ENCODE measurements around the gene MYRF. TPM values are rescaled to one million over a fixed set of nuclear protein-coding genes. Genes with fewer than 3 reads are reported as not detected.

The MYRF gene
- total and polyA plus RNA-seq, 2 of the 13 experiments (the other 11 are each of a cell fraction or from before 2014, with no cell fraction given), result 10.2 to 25.9 TPM

GRCh38 chr11:61756452-61757212, 4.2 kb downstream of the MYRF start (continued):
- TF ChIP-seq ZNF639 (CRISPR knock-in tag; conservative IDR thresholded peaks at IDR 0.05) (no peak), MED1 (CRISPR knock-in tag; IDR thresholded peaks at IDR 0.05) (peak; percentile 84), ATF6 (CRISPR knock-in tag; conservative IDR thresholded peaks at IDR 0.05) (no peak), SAP130 (CRISPR knock-in tag; IDR thresholded peaks at IDR 0.05; ENCODE audit: low read depth) (peak; percentile 74), ZNF263 (CRISPR knock-in tag; IDR thresholded peaks at IDR 0.05) (peak; percentile 39; the same call in 1 of the 2 replicates), NFIC (IDR thresholded peaks at IDR 0.05; ENCODE audit: low read length) (no peak), NFKB2 (CRISPR knock-in tag; IDR thresholded peaks at IDR 0.05; ENCODE audit: borderline replicate concordance) (peak; percentile 66; the same call in 1 of the 2 replicates), FOSL2 (CRISPR knock-in tag; IDR thresholded peaks at IDR 0.05) (peak; percentile 90), RORA (CRISPR knock-in tag; IDR thresholded peaks at IDR 0.05) (no peak), ELF3 (CRISPR knock-in tag; IDR thresholded peaks at IDR 0.05) (peak; percentile 79), ZBTB7A (CRISPR knock-in tag; IDR thresholded peaks at IDR 0.05) (peak; percentile 54), ZNF160 (CRISPR knock-in tag; IDR thresholded peaks at IDR 0.05) (0 out of 2 replicates have a peak, but pooled peaks have one; percentile 50), POLR2AphosphoS5 (IDR thresholded peaks at IDR 0.05; ENCODE audit: low read depth, low read length) (peak; percentile 92), MXI1 (IDR thresholded peaks at IDR 0.05; ENCODE audit: borderline replicate concordance, low read depth, low read length) (peak; percentile 27; the same call in 1 of the 3 replicates), GTF3A (CRISPR knock-in tag; conservative IDR thresholded peaks at IDR 0.05) (no peak), ZNF264 (CRISPR knock-in tag; IDR thresholded peaks at IDR 0.05) (peak; percentile 41; the same call in 1 of the 2 replicates), TSC22D2 (CRISPR knock-in tag; IDR thresholded peaks at IDR 0.05; ENCODE audit: borderline replicate concordance) (no peak), KAT7 (CRISPR knock-in tag; IDR thresholded peaks at IDR 0.05; ENCODE audit: borderline replicate concordance) (0 out of 2 replicates have a peak, but pooled peaks have one; percentile 21), ZBTB42 (CRISPR knock-in tag; IDR thresholded peaks at IDR 0.05) (no peak), ZKSCAN8 (CRISPR knock-in tag; IDR thresholded peaks at IDR 0.05; ENCODE audit: borderline replicate concordance) (no peak; the same call in 1 of the 2 replicates), KMT2B (CRISPR knock-in tag; IDR thresholded peaks at IDR 0.05) (0 out of 2 replicates have a peak, but pooled peaks have one; percentile 40), ZBTB2 (CRISPR knock-in tag; IDR thresholded peaks at IDR 0.05; ENCODE audit: low read depth) (no peak), PHF5A (CRISPR knock-in tag; IDR thresholded peaks at IDR 0.05; ENCODE audit: low read depth, unreplicated experiment) (peak; percentile 77), ATF2 (CRISPR knock-in tag; IDR thresholded peaks at IDR 0.05) (0 out of 2 replicates have a peak, but pooled peaks have one; percentile 39)
- TF ChIP-seq, protein P1, sequence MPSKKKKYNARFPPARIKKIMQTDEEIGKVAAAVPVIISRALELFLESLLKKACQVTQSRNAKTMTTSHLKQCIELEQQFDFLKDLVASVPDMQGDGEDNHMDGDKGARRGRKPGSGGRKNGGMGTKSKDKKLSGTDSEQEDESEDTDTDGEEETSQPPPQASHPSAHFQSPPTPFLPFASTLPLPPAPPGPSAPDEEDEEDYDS (CRISPR knock-in tag; IDR thresholded peaks at IDR 0.05), result peak; percentile 58

Measured in HepG2 (cell line).